SK-N-SH treated with all-trans-retinoic acid at 6 μM for 48 hours (cell line): ENCODE results near the gene GET4.

Experiments used
- ATAC-seq: fragments of 200-7000 bp; cut with Tn5 transposase; 3 replicates; pipeline ENCODE4 v1.9.1; 2020; ENCODE audit warnings: mild to moderate bottlenecking, moderate library complexity
- ARNTL ChIP-seq: fragments of 450-650 bp; formaldehyde crosslinking; IDR thresholded peaks from 2 replicates; pipeline ENCODE4 v1.5.0; 2020; ENCODE audit warnings: low read depth, mild to moderate bottlenecking, moderate library complexity, borderline replicate concordance
- BACH2 ChIP-seq: fragments of 250-450 bp; sonication (Bioruptor Pico); IDR thresholded peaks from 2 replicates; pipeline ENCODE4 v1.9.0; 2021; ENCODE audit warnings: mild to moderate bottlenecking, borderline replicate concordance
- CREB5 ChIP-seq: fragments of 250-450 bp; sonication (Bioruptor Pico); IDR thresholded peaks from 2 replicates; pipeline ENCODE4 v1.5.1; 2020; ENCODE audit warnings: low read depth, mild to moderate bottlenecking, moderate library complexity
- CSDC2 ChIP-seq: fragments of 250-450 bp; sonication (Bioruptor Pico); IDR thresholded peaks from 2 replicates; pipeline ENCODE4 v1.5.0; 2020; ENCODE audit warnings: mild to moderate bottlenecking, moderate library complexity
- ESRRG ChIP-seq: fragments of 250-450 bp; sonication (Bioruptor Pico); IDR thresholded peaks from 2 replicates; pipeline ENCODE4 v1.6.1; 2021; ENCODE audit warnings: mild to moderate bottlenecking
- GLIS3 ChIP-seq: fragments of 250-450 bp; sonication (Bioruptor Pico); IDR thresholded peaks from 2 replicates; pipeline ENCODE4 v1.5.0; 2020; ENCODE audit warnings: mild to moderate bottlenecking, moderate library complexity
- ISL1 ChIP-seq: fragments of 250-450 bp; sonication (Bioruptor Pico); IDR thresholded peaks from 2 replicates; pipeline ENCODE4 v2.1.2; 2022; ENCODE audit warnings: mild to moderate bottlenecking, moderate library complexity
- OSR1 ChIP-seq: fragments of 250-450 bp; sonication (Bioruptor Pico); IDR thresholded peaks from 2 replicates; pipeline ENCODE4 v1.8.0; 2022; ENCODE audit warnings: moderate library complexity, mild to moderate bottlenecking, inconsistent platforms
- PATZ1 ChIP-seq: fragments of 250-450 bp; sonication (Bioruptor Pico); IDR thresholded peaks from 2 replicates; pipeline ENCODE4 v1.8.0; 2020; ENCODE audit warnings: mild to moderate bottlenecking, moderate library complexity, borderline replicate concordance
- POU6F1 ChIP-seq: fragments of 250-450 bp; sonication (Bioruptor Pico); IDR thresholded peaks from 2 replicates; pipeline ENCODE4 v1.8.0; 2021; ENCODE audit warnings: low read depth, mild to moderate bottlenecking, moderate library complexity, borderline replicate concordance
- PPARA ChIP-seq: fragments of 250-450 bp; sonication (Bioruptor Pico); IDR thresholded peaks from 2 replicates; pipeline ENCODE4 v1.5.0; 2020; ENCODE audit warnings: mild to moderate bottlenecking, borderline replicate concordance
- RARB ChIP-seq: fragments of 250-450 bp; sonication (Bioruptor Pico); IDR thresholded peaks from 2 replicates; pipeline ENCODE4 v1.8.0; 2021; ENCODE audit warnings: mild to moderate bottlenecking, moderate library complexity
- SNAI2 ChIP-seq: fragments of 250-450 bp; sonication (Bioruptor Pico); IDR thresholded peaks from 2 replicates; pipeline ENCODE4 v1.5.0; 2020; ENCODE audit warnings: mild to moderate bottlenecking, moderate library complexity
- TCF4 ChIP-seq: fragments of 250-450 bp; sonication (Bioruptor Pico); IDR thresholded peaks from 2 replicates; pipeline ENCODE4 v1.8.0; 2021; ENCODE audit warnings: mild to moderate bottlenecking, moderate library complexity, borderline replicate concordance
- TOX ChIP-seq: fragments of 250-450 bp; sonication (Bioruptor Pico); IDR thresholded peaks from 2 replicates; pipeline ENCODE4 v1.8.0; 2021; ENCODE audit warnings: mild to moderate bottlenecking, moderate library complexity, borderline replicate concordance
- TSHZ2 ChIP-seq: fragments of 250-450 bp; sonication (Bioruptor Pico); IDR thresholded peaks from 2 replicates; pipeline ENCODE4 v1.5.0; 2020; ENCODE audit warnings: mild to moderate bottlenecking, moderate library complexity
- ZC3H10 ChIP-seq: fragments of 250-450 bp; sonication (Bioruptor Pico); IDR thresholded peaks from 2 replicates; pipeline ENCODE4 v1.5.1; 2021; ENCODE audit warnings: mild to moderate bottlenecking, moderate library complexity
- ZFP3 ChIP-seq: fragments of 250-450 bp; sonication (Bioruptor Pico); IDR thresholded peaks from 2 replicates; pipeline ENCODE4 v1.5.0; 2020; ENCODE audit warnings: mild to moderate bottlenecking, moderate library complexity
- ZFP30 ChIP-seq: fragments of 450-650 bp; formaldehyde crosslinking; IDR thresholded peaks from 2 replicates; pipeline ENCODE4 v1.5.0; 2022; ENCODE audit warnings: mild to moderate bottlenecking, moderate library complexity
- ZNF565 ChIP-seq: fragments of 450-650 bp; formaldehyde crosslinking; conservative IDR thresholded peaks from 2 replicates; pipeline ENCODE4 v1.5.0; 2020; ENCODE audit warnings: low read depth, mild to moderate bottlenecking, moderate library complexity
- ZNF70 ChIP-seq: fragments of 450-650 bp; formaldehyde crosslinking; IDR thresholded peaks from 2 replicates; pipeline ENCODE4 v1.5.0; 2020; ENCODE audit warnings: mild to moderate bottlenecking, moderate library complexity
- ZNF8 ChIP-seq: fragments of 450-650 bp; formaldehyde crosslinking; IDR thresholded peaks from 2 replicates; pipeline ENCODE4 v1.5.0; 2020; ENCODE audit warnings: mild to moderate bottlenecking, moderate library complexity

The GET4 gene

GRCh38 chr7:832968-833424 is 43.4 kb upstream of the GET4 start:
- no peak for ATAC-seq
- TF ChIP-seq TOX (CRISPR knock-in tag), result no peak
- no peak for TF ChIP-seq ISL1
- no peak for TF ChIP-seq GLIS3 (CRISPR knock-in tag)
- no peak for TF ChIP-seq ESRRG (CRISPR knock-in tag)
- TF ChIP-seq ZNF565 (CRISPR knock-in tag), result no peak
- no peak for TF ChIP-seq ZFP30 (CRISPR knock-in tag)
- no peak for TF ChIP-seq ARNTL (CRISPR knock-in tag)
- TF ChIP-seq CREB5 (CRISPR knock-in tag), result no peak
- TF ChIP-seq ZC3H10, result no peak
- TF ChIP-seq TCF4 (CRISPR knock-in tag), result no peak
- TF ChIP-seq TSHZ2 (CRISPR knock-in tag), result no peak
- no peak for TF ChIP-seq OSR1 (CRISPR knock-in tag)
- no peak for TF ChIP-seq PATZ1 (CRISPR knock-in tag)
- TF ChIP-seq BACH2 (CRISPR knock-in tag), result no peak
- TF ChIP-seq ZFP3 (CRISPR knock-in tag), result no peak
- TF ChIP-seq ZNF8 (CRISPR knock-in tag), result no peak
- TF ChIP-seq PPARA (CRISPR knock-in tag), result no peak
- TF ChIP-seq CSDC2 (CRISPR knock-in tag), result no peak
- TF ChIP-seq SNAI2 (CRISPR knock-in tag), result no peak
- TF ChIP-seq RARB, result no peak

- no peak for ATAC-seq
- no peak for TF ChIP-seq SNAI2 (CRISPR knock-in tag)
- TF ChIP-seq ESRRG (CRISPR knock-in tag), result no peak
- no peak for TF ChIP-seq RARB
- no peak for TF ChIP-seq PPARA (CRISPR knock-in tag)
These were observed 42.6 kb upstream of the GET4 start for GRCh38 chr7:833601-834258.

- ATAC-seq, result no peak
- TF ChIP-seq TSHZ2 (CRISPR knock-in tag) (no peak), ZC3H10 (no peak), BACH2 (CRISPR knock-in tag) (no peak), OSR1 (CRISPR knock-in tag) (no peak), ARNTL (CRISPR knock-in tag) (no peak), ZNF8 (CRISPR knock-in tag) (no peak), TCF4 (CRISPR knock-in tag) (no peak), POU6F1 (CRISPR knock-in tag) (no peak), ZNF70 (CRISPR knock-in tag) (no peak), PPARA (CRISPR knock-in tag) (no peak), ESRRG (CRISPR knock-in tag) (no peak), GLIS3 (CRISPR knock-in tag) (no peak), SNAI2 (CRISPR knock-in tag) (no peak), ZFP3 (CRISPR knock-in tag) (no peak), RARB (no peak)
These were observed 42.1 kb upstream of the GET4 start for GRCh38 chr7:834277-834676.
